Gastrocnemius medialis (tissue), 4 donors: ENCODE measurements around the gene DUSP19. TPM values are rescaled to one million over a fixed set of nuclear protein-coding genes. Genes with fewer than 3 reads are reported as not detected.

ENCODE experiments used
- ATAC-seq, 2 donors: fragments of 150-250 bp; one replicate each; pipeline ENCODE4 v1.9.1; 2016
- DNase-seq, 2 donors: peaks; one replicate each; pipeline ENCODE4 v3.0.0-alpha.2; 2019
- H3K27ac ChIP-seq, 4 donors: fragments of 200-600 bp; sonication (generic); 1 replicate in 1 of 4; 2 replicates in 3 of 4; pipeline ENCODE4 v1.5.1; 2016 to 2018; ENCODE audit warnings: mild to moderate bottlenecking in 2 of 4, moderate library complexity in 1 of 4
- H3K27me3 ChIP-seq, 3 donors: fragments of 200-600 bp; sonication (generic) in 2 of 3; 1 replicate in 1 of 3; 2 replicates in 2 of 3; pipeline versions ENCODE4 v1.5.1 to v1.6.0; 2016 to 2019; ENCODE audit warnings: mild to moderate bottlenecking in 1 of 3, moderate library complexity in 1 of 3
- H3K36me3 ChIP-seq, 2 donors: fragments of 200-600 bp; sonication (generic) in 1 of 2; one replicate each; pipeline ENCODE4 v1.5.1; 2017 to 2018
- H3K4me1 ChIP-seq, 2 donors: fragments of 200-600 bp; sonication (generic) in 1 of 2; one replicate each; pipeline ENCODE4 v1.5.1; 2016 to 2017; ENCODE audit warnings: mild to moderate bottlenecking in 2 of 2
- H3K4me3 ChIP-seq, 4 donors: fragments of 200-600 bp; sonication (generic) in 3 of 4; 1 replicate in 1 of 4; 2 replicates in 3 of 4; pipeline ENCODE4 v1.5.1; 2016 to 2019; ENCODE audit warnings: mild to moderate bottlenecking in 2 of 4
- H3K9me3 ChIP-seq, 3 donors: fragments of 200-600 bp; sonication (generic) in 2 of 3; 1 replicate in 1 of 3; 2 replicates in 2 of 3; pipeline ENCODE4 v1.5.1; 2016 to 2019
- CTCF ChIP-seq, 5 experiments: fragments of 450-650 bp in 3 of 5; fragments of 200-600 bp in 2 of 5; sonication (generic) in 2 of 5; IDR thresholded peaks in 4 of 5; conservative IDR thresholded peaks in 1 of 5; 1 replicate in 4 of 5; 2 replicates in 1 of 5; pipeline ENCODE4 v1.5.1; 2016 to 2019; ENCODE audit warnings: antibody characterized with exemption in 5 of 5, mild to moderate bottlenecking in 3 of 5, moderate library complexity in 3 of 5
- POLR2A ChIP-seq, 2 donors: fragments of 450-650 bp; IDR thresholded peaks; one replicate each; pipeline ENCODE4 v1.6.1; 2017; ENCODE audit warnings: antibody characterized with exemption in 2 of 2, mild to moderate bottlenecking in 2 of 2, moderate library complexity in 2 of 2
- in situ Hi-C, 4 donors: fragments of 200-750 bp; cut with MboI; loops; one replicate each; pipeline versions ENCODE4 v1.15.0 to v1.8.0; 2017; ENCODE audit warnings: low sequenced_read_pairs in 4 of 4
- intact Hi-C: fragments of 100-400 bp; cut with DNase I; formaldehyde crosslinking; loops from one replicate; pipeline ENCODE4 v1.15.1; 2023; ENCODE audit warnings: low total_unique reads
- total RNA-seq, 4 donors: library from RNA; depleted of rRNA; stranded (reverse); fragments of >200 nt; gene quantifications; one replicate each; pipeline versions ENCODE4 v1.1.0 to v1.2.3, GENCODE V29; 2016

The DUSP19 gene
- total RNA-seq, 4 donors from 2014 or later, result 0.47 to 5.9 (median 2.1) TPM

DNA sequence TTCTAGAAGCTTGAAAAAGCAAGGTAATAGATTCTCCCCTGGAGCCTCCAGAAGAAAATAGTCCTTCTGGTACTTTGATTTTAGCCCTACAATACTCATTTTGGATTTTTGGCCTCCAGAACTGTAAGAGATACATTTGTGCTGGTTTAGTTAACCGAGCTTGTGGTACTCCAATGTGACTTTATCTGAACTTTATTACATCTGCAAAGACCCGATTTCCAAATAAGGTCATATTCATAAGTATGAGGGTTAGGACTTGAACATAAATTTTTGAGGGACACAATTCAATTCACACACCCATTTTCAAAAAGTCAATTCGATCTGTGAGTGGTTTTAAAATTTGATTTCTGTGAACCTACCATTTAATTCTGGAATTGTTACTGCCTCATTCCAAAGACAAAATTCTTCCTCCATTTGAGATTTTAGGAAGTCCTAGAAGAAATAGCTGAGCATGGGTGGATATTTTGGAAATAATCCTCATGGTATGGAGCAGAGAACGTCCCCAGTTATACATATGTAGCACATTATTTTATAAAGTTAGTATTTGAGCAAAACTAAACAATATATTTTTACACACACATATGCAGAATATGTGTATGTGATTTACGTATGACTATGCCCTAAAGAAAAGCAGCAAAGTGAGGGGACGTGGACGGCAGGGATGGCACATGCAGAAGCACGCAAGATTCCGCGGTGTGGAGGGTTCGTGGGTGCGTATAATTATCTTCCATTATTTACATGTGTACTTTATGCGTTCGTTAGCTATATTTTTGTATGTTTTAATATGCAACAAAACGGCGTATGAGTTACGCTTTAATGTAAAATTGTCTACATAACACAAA is 44.8 kb downstream of the DUSP19 start:
- no peak for DNase-seq
- Histone ChIP-seq H3K4me3 (peak overlapping the region; percentile 78 to 99 (median 82)), H3K4me1 (peaks cover 12 to 16% of the 10 kb centered on the region in 2 donors), H3K27ac (peak overlapping the region; percentile 85 to 90 (median 88)), H3K9me3 (no peaks in the 10 kb centered on the region), H3K27me3 (no peaks in the 10 kb centered on the region), H3K36me3 (no peaks in the 10 kb centered on the region)
- ATAC-seq, result no peak
- in situ Hi-C loops (loop anchor here in 1 of 4 donors (10.0 kb wide), 1 partner anchor 49 kb away; the partner anchor contains the start of gene DUSP19), intact Hi-C loops (loop anchor here (10.0 kb wide), 1 partner anchor 1229 kb away; the partner anchor contains the start of gene ITPRID2)
- no peak for TF ChIP-seq CTCF (IDR thresholded peaks at IDR 0.05 in 4 of 5, conservative IDR thresholded peaks at IDR 0.05 in 1 of 5)
- no peak for TF ChIP-seq POLR2A (IDR thresholded peaks at IDR 0.05)

DNA sequence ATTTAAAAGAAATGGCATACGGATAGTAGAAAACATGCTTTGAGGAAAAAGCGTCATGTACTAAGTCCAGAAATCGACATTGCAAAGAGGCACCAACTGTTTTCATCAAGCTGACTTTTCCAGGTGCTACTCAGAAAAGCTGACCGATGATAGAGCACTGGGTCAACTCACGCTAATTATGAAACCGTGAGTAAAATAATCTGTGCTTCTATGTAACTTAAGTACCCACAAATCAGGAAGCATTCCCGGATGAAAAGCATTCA is 45.3 kb downstream of the DUSP19 start:
- Histone ChIP-seq H3K4me1 (peaks cover 12 to 16% of the 10 kb centered on the region in 2 donors), H3K27ac (peak overlapping the region; percentile 85 to 90 (median 88)), H3K27me3 (no peaks in the 10 kb centered on the region), H3K36me3 (peaks cover 0 to 5% of the 10 kb centered on the region in 2 donors), H3K9me3 (no peaks in the 10 kb centered on the region), H3K4me3 (peak overlapping the region; percentile 78 to 99 (median 82))
- no peak for TF ChIP-seq CTCF (IDR thresholded peaks at IDR 0.05 in 4 of 5, conservative IDR thresholded peaks at IDR 0.05 in 1 of 5)
- no peak for TF ChIP-seq POLR2A (IDR thresholded peaks at IDR 0.05)
- in situ Hi-C loops (loop anchor here in 1 of 4 donors (10.0 kb wide), 1 partner anchor 49 kb away; the partner anchor contains the start of gene DUSP19), intact Hi-C loops (loop anchor here (1.0 to 10.0 kb wide), 3 partner anchors 46 to 1229 kb away; partner anchors contain the start of genes DUSP19, ITPRID2 and NCKAP1)
- DNase-seq (no peak), ATAC-seq (peak; percentile 63 to 68)

DNA sequence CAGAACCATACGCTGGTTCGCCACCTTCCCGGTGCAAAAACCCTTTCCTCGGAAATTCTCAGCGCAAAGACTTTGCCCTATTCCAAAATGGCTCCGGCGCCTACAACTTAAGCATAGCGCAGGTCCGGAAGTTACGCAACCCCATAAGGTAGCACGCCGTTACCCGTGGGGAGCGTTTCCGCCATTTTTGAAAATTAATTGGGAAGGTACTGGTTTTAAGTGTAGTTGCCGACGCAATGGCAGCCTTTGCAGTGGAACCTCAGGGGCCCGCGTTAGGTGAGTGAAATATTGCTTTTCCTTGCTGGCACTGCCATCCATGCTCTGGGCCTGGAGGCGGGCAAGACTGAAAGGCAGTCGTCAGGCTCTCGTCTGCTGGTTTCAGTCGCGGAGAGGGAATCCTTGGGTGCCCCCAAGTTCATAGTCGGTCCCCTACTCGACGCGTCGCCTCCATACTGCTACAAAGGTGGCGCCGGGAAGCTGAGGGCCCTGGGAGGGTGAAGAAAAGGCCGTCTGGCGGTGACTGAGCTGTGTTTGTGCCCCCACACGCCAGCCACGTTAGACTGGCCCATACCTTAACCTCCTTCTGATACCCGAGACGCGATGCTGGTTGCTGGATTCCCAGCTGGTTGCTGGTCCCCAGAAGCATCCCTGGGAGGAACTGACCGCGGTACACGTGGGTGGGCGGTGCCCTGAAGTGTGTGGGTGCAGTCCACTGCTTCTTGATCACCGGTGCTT is 45.8 kb downstream of the DUSP19 start, which contains the start of gene NUP35:
Gene NUP35, plus strand, starts transcription at position 222 of the 735 bp plus-strand sequence. Its CDS starts 15 bp downstream, at position 237.
- peak within 1 kb of the TSS; percentile 78 to 99 (median 82) for H3K4me3 ChIP-seq
- no peak for TF ChIP-seq POLR2A (IDR thresholded peaks at IDR 0.05)
- no peak for TF ChIP-seq CTCF (IDR thresholded peaks at IDR 0.05 in 4 of 5, conservative IDR thresholded peaks at IDR 0.05 in 1 of 5)
- peak within 1 kb of the TSS; percentile 85 to 90 (median 88) for H3K27ac ChIP-seq
- intact Hi-C loops (loop anchor here (1.0 to 10.0 kb wide), 3 partner anchors 46 to 1230 kb away; partner anchors contain the start of genes DUSP19, ITPRID2 and NCKAP1), in situ Hi-C loops (loop anchor here in 1 of 4 donors (10.0 kb wide), 1 partner anchor 50 kb away; the partner anchor contains the start of gene DUSP19)
- peak; percentile 66 to 76 for DNase-seq
- H3K4me1 ChIP-seq, result peaks cover 12 to 16% of the 10 kb centered on the region in 2 donors
- H3K27me3 ChIP-seq, result no peaks in the 10 kb centered on the region
- H3K9me3 ChIP-seq, result no peaks in the 10 kb centered on the region
- peaks cover 0 to 6% of the 10 kb centered on the region in 2 donors for H3K36me3 ChIP-seq
- ATAC-seq, result peak; percentile 99

DNA sequence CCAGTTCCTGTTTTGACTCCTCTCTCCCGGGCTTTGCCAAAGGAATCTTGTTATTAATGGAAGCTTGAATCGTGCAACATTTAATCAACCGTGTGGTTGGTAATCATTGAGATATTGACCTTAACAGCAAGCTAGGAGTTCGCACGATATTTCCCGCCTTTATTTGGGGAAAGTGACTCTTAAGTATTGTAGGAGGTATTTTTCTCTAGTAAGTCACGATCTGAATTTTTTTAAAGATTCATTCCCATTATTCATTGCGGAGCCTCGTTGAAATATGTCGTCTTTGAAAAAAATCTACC is 46.4 kb downstream of the DUSP19 start:
- H3K27ac ChIP-seq, result peak overlapping the region; percentile 85 to 90 (median 88)
- in situ Hi-C loops, result loop anchor here in 1 of 4 donors (10.0 kb wide), 1 partner anchor 50 kb away; the partner anchor contains the start of gene DUSP19
- no peaks in the 10 kb centered on the region for H3K27me3 ChIP-seq

More for the DNA sequence above, 46.4 kb downstream of the DUSP19 start:
- peak overlapping the region; percentile 78 to 99 (median 82) for H3K4me3 ChIP-seq
- H3K9me3 ChIP-seq, result no peaks in the 10 kb centered on the region
- DNase-seq, result no peak
- peaks cover 0 to 6% of the 10 kb centered on the region in 2 donors for H3K36me3 ChIP-seq
- TF ChIP-seq POLR2A (IDR thresholded peaks at IDR 0.05) (no peak), CTCF (IDR thresholded peaks at IDR 0.05 in 4 of 5, conservative IDR thresholded peaks at IDR 0.05 in 1 of 5) (no peak)
- H3K4me1 ChIP-seq, result peaks cover 12 to 16% of the 10 kb centered on the region in 2 donors
- ATAC-seq, result no peak
- intact Hi-C loops, result loop anchor here (1.0 to 10.0 kb wide), 3 partner anchors 47 to 1230 kb away; partner anchors contain the start of genes DUSP19, ITPRID2 and NCKAP1
